HG03139 (cell line): ENCODE measurements around the gene CRMP1.
"Not testable (repeated sequence)": the region's sequence is repeated elsewhere in the genome, so short reads cannot be mapped to it uniquely, and the experiment has no call there.

Experiments
- ATAC-seq: cut with Tn5 transposase; IDR thresholded peaks from one replicate; pipeline ENCODE4 v1.9.1; 2021; ENCODE audit not compliant: unreplicated experiment

Gene CRMP1

GRCh38 chr4:5825321-5826041 lies 67.4 kb downstream of the CRMP1 start:
- ATAC-seq, result no peak

- no peak for ATAC-seq
These were observed 68.3 kb downstream of the CRMP1 start for GRCh38 chr4:5824635-5825034.

- no peak for ATAC-seq
These were observed 68.7 kb downstream of the CRMP1 start for GRCh38 chr4:5824227-5824626.

GRCh38 chr4:5823542-5824211 lies 69.2 kb downstream of the CRMP1 start:
- ATAC-seq, result no peak

- ATAC-seq, result no peak
These were observed 70.3 kb downstream of the CRMP1 start for GRCh38 chr4:5822619-5823018.

GRCh38 chr4:5821665-5822358 lies 71.1 kb downstream of the CRMP1 start:
- ATAC-seq, result no peak

GRCh38 chr4:5816851-5817375 lies 76.0 kb downstream of the CRMP1 start:
- no peak for ATAC-seq

- no peak for ATAC-seq
These were observed 76.8 kb downstream of the CRMP1 start for GRCh38 chr4:5816101-5816500.

GRCh38 chr4:5815641-5816040 lies 77.2 kb downstream of the CRMP1 start:
- no peak for ATAC-seq

GRCh38 chr4:5814421-5814820 lies 78.5 kb downstream of the CRMP1 start:
- no peak for ATAC-seq

GRCh38 chr4:5813882-5814255 lies 79.0 kb downstream of the CRMP1 start:
- no peak for ATAC-seq

GRCh38 chr4:5812506-5813229 lies 80.2 kb downstream of the CRMP1 start:
- no peak for ATAC-seq

GRCh38 chr4:5812057-5812456 lies 80.8 kb downstream of the CRMP1 start:
- ATAC-seq, result not testable (repeated sequence)

GRCh38 chr4:5810770-5811430 lies 82.0 kb downstream of the CRMP1 start:
- ATAC-seq, result no peak

GRCh38 chr4:5810151-5810550 lies 82.7 kb downstream of the CRMP1 start:
- no peak for ATAC-seq

- ATAC-seq, result no peak
These were observed 83.6 kb downstream of the CRMP1 start for GRCh38 chr4:5809216-5809776.

GRCh38 chr4:5808081-5808741 lies 84.7 kb downstream of the CRMP1 start:
- no peak for ATAC-seq

- ATAC-seq, result no peak
These were observed 87.6 kb downstream of the CRMP1 start for GRCh38 chr4:5805270-5805669.

- ATAC-seq, result no peak
These were observed 88.2 kb downstream of the CRMP1 start for GRCh38 chr4:5804656-5805055.

GRCh38 chr4:5802565-5802964 lies 90.3 kb downstream of the CRMP1 start:
- ATAC-seq, result no peak
